Ureter (tissue), 1 donor: ENCODE measurements around the gene FNDC11. TPM values are rescaled to one million over a fixed set of nuclear protein-coding genes. Genes with fewer than 3 reads are reported as not detected.
A peak's percentile ranks its signal among the peaks of the same experiment; 100 is the strongest.
"Not testable (repeated sequence)": the region's sequence is repeated elsewhere in the genome, so short reads cannot be mapped to it uniquely, and the experiment has no call there.

Source experiments
- DNase-seq: peaks from one replicate; pipeline ENCODE4 v3.0.0-alpha.2; 2020; ENCODE audit warnings: low spot score
- total RNA-seq: library from RNA; stranded (reverse); gene quantifications from one replicate; pipeline ENCODE4 v1.2.4, GENCODE V29; 2023
- donor health status: DM: yes; HTN: yes; CAD: no.

The FNDC11 gene, protein sequence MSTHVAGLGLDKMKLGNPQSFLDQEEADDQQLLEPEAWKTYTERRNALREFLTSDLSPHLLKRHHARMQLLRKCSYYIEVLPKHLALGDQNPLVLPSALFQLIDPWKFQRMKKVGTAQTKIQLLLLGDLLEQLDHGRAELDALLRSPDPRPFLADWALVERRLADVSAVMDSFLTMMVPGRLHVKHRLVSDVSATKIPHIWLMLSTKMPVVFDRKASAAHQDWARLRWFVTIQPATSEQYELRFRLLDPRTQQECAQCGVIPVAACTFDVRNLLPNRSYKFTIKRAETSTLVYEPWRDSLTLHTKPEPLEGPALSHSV
- total RNA-seq: 1.6 TPM

DNA sequence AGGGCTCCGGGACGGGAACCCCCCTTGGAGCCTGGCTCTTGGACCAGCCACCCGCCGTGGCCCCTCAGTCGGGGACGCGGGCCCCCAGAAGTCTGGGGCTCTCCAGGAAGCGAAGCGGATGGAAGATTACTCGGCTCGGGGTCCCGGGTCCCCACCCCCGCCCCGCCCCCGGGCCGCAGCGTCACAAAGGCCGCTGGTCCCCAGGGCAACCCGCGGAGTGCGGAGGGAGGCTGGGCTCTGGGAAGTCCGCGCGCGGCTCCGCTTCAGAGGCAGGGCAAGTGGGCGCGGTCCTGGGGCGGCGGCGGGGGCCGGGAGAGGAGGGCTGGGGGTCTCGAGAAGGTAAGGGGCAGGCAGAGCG is at the start of gene FNDC11:
TSS of gene FNDC11 (plus strand) at position 227 of the 358 bp plus-strand sequence. CDS start 1,505 bp downstream, outside the sequence.
- no peak for DNase-seq

DNA sequence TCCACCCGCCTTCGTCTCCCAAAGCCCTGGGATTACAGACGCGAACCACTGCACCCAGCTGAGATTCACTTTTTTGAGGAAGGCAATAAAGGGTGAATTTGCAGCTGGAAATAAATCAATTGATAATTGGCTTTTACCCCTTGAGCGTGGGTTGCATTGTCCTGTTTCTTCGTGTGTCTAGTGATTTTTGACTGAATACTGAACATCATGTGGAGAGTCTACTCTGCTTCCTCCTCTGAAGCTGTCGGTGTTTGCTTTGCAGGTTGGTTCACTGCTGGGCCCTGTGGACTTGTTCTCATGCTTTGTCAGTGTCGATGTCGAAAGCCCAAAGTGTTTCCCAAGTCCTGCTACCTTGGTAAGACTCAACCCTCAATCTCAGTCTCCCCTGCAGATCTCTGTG is 49.3 kb upstream of the FNDC11 start:
- no peak for DNase-seq

DNA sequence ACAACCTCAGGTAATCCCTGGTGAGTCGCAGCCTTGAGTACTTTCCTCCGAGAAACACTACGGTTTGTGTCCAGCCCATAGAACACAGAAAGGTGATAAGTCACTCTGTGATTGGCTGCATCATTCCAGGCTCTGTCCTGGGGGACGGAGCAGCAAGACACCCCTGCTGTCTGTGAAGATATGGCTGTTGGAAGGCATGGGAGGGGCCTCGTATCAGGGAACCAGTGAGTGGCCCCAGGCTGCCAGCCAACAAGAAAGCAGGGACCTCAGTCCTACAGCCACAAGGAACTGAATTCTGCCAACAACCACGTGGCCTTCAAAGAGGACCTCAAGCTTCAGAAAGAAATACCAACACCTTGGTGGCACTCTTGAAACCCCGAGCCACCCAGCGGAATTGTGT is 48.7 kb upstream of the FNDC11 start:
- DNase-seq: no peak

DNA sequence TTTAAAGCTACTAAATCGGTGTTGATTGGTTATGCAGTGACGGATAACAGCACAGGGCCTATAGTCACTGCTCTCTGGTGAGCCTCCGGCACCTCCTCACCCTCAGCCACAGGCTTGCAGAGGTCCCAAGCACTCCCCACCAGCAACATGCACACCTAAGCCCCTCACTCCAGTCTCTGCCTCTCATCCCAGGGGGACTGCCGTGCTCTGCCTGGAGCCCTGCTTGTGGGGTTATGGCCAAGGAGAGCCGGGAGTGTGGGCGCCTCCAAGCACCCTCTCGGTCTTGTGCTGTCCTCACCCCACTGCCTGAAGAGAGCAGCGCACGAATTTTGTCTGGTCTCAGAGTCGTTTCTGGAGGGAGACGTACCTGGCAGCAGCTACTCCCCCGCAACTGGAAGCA is 48.2 kb upstream of the FNDC11 start:
- no peak for DNase-seq

DNA sequence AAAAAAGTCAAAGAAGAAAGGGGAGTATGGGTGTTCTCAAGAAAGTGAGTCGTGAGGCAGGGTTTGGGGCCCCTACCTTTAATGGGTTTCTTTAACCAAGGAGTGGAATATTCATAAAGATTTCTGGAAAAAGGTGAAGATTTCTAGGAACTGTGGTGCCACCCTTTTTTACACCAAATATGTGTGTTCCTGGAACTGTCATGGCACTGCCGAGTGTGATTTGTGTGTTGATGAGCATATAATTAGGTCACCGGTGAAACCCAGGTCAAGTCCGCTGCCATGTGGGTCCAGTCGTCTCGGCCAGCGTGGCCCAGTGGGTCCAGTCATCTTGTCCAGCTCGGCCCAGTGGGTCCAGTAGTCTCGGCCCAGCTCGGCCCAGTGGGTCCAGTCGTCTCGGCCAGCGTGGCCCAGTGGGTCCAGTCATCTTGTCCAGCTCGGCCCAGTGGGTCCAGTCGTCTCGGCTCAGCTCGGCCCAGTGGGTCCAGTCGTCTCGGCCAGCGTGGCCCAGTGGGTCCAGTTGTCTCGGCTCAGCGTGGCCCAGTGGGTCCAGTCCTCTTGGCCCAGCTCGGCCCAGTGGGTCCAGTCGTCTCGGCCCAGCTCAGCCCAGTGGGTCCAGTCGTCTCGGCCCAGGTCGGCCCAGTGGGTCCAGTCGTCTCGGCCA is 46.7 kb upstream of the FNDC11 start:
- DNase-seq: no peak

DNA sequence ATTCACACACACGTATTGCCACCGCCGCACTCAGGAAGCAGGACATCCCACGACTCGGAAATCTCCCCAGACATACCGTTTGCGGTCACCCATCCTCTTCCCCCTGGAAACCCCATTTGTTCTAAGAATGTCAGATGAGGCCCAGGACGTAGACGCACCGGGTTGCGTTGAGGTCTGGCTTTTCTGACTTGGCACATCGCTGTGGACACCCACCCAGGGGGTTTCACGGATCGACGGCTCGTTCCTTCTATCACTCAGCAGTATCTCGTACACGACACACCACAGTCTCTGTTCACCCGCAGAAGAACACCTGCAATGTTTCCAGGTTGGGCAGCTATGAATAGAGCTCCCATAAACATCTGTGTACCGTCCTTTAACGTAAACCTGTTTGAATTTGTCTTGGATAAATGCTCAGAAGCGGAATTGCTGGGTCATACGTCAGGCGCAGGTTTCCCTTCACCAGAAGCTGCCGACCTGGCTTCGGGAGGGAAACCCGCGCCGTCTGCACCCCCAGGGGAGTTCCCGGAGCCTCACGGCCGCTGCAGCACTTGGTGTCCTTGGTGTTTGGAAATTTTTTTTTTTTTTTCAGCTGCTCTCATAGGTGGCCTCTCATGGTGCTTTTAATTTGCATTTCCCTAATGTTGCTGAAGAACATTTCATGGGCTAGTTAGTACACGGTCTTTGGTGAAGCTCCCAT is 45.7 kb upstream of the FNDC11 start:
- no peak for DNase-seq

DNA sequence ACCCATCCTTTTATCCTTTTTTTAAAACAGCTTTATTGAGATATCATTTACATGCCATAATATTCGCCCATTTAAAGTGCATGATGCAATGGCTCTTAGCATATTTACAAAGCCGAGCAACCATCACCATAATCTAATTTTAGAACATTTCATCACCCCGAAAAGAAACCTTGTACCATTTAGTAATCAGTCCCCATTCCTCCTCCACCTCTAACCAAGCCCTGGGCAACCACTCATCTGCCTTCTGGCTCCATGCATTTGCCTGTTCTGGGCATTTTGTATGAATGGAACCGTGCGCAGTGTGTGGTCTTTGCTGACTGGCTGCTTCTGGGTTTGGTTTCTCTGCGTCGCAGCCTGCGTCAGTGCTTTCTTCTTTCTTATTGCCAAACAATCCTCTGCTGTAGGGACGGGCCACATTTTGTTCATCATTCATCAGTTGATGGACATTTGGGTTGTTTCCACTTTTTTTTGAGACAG is 44.8 kb upstream of the FNDC11 start:
- no peak for DNase-seq

DNA sequence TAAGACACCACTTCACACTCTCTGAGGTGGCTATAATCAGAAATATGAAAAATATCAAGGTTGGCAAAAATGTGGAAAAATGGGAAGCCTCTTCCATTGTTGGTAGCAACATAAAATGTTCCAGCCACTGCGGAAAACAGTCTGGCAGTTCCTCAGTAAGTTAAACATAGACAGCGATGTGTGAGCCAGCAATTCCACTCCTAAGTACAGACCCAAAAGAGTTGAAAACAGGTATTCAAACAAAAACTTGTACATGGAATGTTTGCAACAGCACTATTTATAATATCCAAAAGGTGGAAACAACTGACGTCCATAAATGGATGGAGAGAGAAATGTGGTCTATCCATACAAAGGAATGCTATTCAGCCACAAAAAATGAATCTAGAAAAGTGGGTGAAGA is 40.8 kb upstream of the FNDC11 start:
- no peak for DNase-seq

DNA sequence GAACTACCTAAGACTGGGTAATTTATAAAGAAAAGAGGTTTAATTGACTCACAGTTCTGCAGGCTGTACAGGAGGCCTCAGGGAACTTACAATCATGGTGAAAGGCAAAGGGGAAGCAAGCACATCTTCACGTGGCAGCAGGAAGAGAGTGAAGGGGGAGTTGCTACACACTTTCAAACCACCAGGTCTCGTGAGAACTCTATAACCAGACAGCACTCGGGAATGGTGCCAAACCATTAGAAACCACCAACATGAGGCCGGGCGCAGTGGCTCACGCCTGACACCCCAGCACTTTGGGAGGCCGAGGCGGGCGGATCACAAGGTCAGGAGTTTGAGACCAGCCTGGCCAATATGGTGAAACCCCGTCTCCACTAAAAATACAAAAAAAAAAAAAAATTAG is 39.4 kb upstream of the FNDC11 start:
- not testable (repeated sequence) for DNase-seq

DNA sequence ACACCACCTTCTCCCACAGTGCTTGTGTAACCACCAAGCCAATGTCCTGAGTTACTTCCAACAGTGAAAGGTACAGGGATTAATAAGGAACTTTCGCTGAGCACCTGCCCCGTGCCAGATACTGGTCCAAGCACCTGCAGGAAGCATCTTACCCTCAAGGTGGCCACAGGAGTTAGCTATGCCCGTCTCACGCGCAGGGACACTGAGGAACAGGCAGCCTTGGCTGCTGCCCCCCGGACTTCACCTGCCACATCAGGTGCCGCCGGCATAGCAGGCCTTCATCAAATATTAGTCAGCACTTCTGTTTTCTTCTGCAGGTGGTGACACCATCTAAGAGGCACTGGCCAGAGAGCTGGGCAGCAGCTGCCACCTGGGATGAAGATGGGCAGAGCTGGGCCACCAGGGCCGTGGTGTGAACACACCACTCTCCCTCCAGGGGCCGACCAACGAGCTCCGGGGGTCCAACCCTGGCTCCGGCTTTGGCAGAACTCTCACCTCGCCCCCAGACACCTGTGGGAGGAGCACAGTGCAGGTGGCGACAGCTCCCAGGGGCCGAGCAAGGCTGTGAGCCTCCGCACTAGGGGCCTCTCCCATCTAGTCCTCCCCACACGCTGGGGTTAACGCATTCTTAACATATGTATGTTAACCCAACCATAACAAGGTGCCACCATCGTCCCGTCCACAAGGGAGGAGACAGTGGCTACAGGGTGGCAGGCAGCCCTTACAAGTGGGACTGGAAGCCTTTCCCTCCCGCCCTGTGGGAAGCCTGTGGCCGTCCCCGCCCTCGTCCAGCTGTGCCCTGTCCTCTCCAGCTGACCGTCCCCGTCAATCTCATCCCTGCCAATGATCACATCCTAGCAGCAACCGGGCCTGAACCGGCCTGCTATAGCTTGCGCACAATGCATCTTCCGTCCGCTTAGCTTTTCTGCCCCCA is 36.3 kb upstream of the FNDC11 start:
- DNase-seq: no peak

DNA sequence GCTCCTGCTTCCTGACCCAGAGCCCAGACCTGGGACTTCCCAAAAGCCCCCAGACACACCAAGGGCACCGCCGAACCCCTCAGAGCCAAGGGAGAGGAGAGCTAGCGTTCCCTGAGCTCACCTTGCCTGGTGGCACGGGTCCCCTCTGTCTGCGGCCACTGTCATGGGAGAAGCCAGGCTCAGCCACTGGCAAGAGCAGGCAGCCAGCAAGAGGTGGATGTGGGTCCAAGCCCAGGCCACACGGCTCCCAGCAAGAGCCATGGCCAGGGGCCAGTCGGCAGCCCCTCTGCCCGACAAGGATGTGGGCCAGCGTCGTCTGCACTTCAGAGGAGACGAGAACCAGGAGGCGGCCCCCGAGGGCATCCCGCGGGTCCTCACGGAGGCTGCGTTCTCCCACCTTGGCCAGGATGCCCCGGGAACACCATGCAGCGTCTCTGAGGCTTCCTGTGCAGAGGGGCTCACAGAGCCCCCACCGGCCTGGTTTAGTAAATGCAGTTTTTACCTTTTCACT is 35.6 kb upstream of the FNDC11 start:
- peak; percentile 44 for DNase-seq

DNA sequence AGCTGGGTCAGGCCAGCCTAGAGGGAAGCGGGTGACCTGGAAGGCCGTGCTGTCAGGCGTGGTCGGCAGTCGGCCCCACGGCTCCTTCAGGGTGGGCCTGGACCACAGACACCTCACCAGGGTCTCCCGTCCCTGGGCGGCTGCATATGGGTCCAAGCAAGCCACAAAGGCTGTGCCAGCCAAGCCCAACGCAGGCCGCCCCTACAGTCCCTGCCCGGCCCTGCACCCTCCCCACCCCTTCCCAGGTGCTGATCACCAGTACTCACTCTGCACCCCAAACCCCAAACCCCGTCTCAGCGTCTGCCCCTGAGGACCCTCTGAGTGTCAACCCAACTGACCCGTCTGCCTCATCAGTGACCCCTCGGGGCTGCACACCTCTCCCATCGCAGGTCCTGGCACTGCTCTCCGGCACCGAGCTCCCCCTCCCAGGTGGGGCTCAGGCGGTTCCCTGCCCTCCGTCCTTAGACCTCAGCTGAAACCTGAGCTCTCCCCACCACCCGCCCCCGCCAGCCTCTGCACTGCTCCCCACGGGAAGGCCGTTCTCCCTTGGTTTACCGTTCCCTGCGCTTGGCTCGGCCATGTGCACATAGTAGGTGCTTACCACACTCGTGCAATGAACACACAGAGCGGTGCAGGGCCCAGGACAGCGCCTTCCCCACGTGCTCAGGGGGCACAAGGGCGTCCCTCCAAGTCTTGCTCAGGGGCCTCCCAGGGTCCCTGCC is 34.9 kb upstream of the FNDC11 start:
- peak; percentile 51 for DNase-seq

DNA sequence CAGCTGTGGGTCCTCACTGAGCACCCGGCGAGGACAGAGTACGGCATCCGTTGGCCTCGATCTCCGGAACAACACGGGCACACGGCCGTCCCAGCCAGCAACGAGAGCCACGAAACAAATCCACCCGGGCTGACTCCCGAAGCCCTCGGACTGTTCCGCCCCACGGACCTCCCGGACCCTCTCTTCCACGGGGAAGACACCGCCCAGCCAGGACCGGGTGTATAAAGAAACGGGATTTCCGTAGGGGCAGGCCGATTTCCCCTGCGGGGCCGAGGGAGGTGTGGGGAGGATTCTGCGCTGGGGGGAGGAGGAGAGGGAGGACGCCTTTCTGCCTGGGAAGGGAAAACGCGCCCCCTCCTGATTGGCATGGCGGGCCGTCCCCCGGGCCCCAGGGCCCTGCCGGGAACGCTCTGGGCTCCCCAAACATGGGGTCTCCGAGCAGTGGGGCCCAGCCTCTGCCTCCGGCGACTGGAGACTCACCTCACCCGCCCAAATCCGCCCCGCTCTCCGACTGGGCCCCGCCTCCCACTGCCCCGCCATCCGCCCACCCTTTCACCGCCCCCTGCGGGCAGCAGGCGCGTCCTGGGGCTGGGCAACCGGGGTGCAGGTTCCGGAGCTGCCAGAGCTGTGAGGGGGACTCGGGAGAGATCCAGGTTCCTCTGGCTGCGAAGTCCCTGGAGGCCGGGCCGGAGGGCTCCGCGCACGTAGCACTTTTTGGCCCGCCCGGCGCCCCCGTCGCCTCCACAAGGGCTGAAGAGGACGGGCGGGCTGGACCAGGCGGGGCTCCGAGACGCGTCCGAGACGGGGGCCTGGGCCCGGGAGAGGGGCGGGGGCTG is 34.1 kb upstream of the FNDC11 start:
- DNase-seq: peak; percentile 84

DNA sequence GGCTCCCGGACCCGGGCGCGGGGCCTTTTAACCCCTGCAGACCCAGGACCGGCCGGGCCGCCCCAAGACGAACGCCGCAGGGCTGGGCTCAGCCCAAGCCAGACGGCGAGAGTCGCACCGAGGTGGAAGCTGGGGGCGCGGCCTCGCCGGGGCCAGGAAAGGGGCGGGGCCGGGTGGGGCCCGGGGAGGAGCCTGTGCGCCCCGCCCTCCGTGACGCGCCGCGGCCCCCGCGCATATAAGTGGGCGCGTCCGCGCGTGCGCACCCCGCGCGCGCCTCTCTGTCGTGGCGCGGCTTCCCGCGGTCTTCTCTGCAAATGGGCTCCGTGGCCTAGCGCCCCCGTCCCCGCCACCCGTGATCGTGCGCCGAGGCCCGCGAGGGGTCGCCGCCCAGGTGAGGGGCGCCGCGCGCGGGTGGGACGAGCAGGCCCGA is 33.4 kb upstream of the FNDC11 start, which contains the start of gene PPDPF:
TSS of gene PPDPF (plus strand) at position 262 of the 430 bp plus-strand sequence. CDS start 544 bp downstream, outside the sequence.
- peak; percentile 89 for DNase-seq

DNA sequence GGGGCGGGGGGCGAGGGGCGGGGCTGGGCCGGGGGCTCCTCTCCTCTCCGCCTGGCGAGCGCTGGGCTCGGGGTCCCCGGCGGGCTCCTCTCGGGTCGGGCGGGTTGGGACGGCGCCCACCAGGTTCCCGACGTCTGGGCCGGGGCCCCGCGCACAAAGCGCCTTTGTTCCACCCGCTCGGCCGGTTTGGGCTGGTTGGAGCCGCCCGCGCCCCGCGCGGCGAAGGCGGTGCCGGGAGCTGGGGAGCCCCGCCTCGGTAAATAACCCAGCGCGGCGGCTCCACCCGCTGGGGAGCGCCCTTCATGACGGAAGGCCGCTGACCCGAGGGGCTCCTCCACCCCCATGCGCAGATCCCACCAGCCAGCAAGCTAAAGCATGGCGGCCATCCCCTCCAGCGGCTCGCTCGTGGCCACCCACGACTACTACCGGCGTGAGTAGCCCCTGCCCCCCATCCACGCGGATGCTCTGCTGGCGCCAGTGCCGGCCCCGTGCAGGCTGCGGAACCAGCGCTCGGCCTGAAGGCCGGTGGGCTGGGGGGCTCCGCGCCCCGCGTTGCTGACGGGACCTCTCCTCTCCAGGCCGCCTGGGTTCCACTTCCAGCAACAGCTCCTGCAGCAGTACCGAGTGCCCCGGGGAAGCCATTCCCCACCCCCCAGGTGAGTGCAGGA is 32.9 kb upstream of the FNDC11 start:
- peak; percentile 88 for DNase-seq

DNA sequence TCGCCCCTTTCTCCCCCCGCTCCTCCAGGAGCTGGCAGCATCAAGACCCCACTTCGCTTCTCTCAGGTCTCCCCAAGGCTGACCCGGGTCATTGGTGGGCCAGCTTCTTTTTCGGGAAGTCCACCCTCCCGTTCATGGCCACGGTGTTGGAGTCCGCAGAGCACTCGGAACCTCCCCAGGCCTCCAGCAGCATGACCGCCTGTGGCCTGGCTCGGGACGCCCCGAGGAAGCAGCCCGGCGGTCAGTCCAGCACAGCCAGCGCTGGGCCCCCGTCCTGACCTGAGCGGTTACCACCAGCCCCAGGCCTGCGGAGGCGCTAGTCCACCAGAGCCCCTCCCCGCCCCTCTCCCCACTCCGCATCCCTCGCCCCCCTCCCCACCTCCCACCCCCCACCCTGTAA is 32.4 kb upstream of the FNDC11 start:
- DNase-seq: no peak

DNA sequence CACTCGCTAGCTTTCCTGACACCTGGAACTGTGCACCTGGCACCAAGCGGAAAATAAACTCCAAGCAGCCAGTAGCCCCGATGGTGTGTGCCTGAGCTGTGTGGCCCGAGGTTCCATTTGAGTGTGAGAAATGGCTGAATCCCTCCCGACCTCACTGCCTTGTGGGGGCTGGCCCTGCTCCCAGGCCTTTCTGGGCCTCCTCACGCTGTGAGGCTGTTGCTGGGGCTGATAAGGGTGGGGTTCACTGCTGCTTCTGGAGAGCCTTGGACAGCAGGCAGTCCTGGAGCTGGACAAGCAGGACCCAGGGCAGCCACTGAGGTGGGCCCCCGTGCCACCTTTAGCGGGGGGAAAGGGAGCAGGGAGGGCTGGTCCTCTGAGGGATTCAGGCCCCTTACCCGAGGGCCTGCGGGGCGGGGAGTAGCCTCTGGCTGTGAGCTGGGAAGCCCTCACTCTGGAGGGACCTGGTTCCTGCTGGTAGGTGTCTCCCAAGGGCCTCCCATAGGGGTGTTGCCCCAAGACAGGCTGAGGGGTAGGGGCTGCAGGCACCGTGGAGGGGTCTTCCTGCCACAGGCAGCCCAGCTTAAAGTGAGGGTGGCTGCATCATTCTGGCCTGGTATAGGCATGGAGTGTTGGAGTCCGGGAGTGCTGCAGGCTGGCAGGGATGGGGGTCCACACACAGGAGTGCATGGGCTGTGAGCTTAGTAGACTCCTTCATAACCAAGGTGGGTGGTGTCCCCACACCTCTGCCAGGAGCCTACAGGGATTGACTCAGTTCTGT is 31.7 kb upstream of the FNDC11 start:
- no peak for DNase-seq

DNA sequence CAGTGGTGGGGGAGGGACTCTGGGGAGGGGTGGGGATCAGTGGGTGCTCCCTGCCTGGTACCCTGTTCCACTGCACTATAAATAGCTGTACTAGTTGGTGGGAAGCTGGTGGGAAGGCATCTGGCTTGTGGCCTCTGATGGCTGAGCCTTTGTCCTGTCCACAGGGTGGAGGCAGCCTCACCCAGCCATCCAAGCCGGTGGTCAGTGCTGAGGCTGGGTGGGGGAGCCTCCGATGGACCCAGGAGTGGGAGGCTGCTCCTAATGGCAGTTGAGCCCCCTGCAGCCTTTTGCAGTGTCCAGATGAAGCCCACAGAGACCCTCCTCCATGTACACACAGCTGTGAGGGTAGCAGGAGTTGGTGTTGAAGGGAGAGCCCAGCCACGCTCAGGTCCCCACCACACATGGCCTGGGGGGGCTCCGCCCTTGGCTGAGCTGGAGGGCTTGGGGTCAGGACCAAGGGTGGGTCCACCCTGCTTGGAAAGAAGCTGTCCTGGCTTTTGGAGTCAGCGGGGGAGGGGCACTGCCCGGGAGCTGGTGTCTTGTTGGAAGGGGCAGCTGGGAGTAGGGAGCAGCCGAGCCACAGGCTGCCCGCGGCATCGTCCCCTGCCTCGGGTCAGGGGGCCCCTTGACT is 30.9 kb upstream of the FNDC11 start:
- DNase-seq: peak; percentile 65
